Endometrial microvascular endothelial cells (primary cell): ENCODE results near the gene KLHDC7B. TPM values are rescaled to one million over a fixed set of nuclear protein-coding genes. Genes with fewer than 3 reads are reported as not detected.

Experiments used
- in situ Hi-C: cut with HindIII; loops from 2 replicates; pipeline ENCODE4 v1.10.0; 2017; ENCODE audit warnings: low sequenced_read_pairs, low pct_unique_long_range_greater_than_20kb; ENCODE audit errors: inconsistent ontology term
- total RNA-seq: library from RNA; depleted of rRNA; stranded (reverse); fragments of >200 nt; gene quantifications from one replicate; pipeline ENCODE4 v1.2.3, GENCODE V29; 2015; ENCODE audit errors: inconsistent ontology term

Gene KLHDC7B
- total RNA-seq, 1 donor from 2014 or later, result not detected

DNA sequence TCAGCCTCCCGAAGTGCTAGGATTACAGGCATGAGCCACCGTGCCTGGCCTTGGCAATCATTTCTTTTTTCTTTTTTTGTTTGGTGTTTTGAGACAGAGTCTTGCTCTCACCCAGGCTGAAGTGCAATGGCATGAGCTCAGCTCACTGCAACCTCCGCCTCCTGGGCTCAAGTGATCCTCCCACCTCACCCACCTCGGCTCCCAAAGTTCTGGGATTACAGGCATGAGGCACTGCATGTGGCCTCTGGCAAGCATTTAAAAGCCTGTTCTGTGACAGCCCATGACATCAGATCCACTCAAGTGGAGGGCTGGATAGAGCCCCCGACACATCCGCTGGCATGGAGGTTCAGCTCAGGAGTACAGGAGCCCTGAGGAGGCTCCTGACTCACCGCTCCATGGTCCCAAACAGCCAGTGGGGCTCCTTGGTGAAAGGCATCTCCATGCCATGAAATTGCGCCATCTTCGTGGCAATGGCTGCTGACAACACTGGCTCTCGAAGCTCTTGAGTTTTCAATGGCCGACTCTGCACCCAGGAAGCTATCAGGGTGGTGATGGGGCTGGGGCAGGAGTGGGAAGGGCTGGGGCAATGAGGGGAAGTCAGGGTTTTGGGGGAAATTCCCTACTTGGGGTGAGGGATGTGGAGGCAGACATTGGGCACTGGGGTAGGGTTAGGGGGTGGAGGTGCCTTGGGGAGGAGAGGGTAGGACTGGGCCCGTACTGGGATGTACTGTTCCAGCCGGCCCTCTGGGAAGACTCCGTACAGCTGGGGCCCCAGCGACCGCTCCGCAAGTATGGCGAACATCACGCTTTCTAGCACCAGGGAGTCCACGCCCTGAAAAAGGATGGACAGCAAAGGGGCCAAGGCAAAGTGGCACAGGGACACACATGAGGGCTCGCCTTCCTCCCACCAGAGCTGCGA is 35.6 kb downstream of the KLHDC7B start:
- in situ Hi-C loops, result no loop called here

DNA sequence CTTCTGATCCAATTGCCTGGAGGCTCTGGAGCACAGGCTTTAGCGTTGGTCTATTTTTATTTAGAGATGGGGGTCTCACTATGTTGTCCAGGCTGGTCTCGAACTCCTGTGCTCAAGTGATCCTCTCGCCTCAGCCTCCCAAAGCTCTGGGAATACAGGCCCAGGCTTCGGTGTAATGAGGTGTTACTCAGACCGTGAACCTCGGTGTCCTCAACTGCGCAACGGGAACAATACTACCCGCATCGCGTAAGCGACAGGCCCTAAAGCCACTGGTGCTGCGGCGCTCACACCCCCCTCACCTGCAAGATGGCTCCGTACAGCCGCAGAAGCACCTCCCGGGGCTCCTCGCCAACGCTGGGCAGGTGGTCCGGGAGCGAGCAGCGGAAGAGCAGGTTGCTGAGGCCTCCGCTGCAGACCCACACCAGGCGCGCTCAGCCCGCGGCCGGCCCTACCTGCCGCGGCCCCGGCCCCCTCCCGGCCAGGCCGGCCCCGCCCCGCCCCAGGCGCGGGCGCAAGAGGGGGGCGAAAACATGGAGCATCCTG is 36.3 kb downstream of the KLHDC7B start:
- in situ Hi-C loops, result no loop called here

DNA sequence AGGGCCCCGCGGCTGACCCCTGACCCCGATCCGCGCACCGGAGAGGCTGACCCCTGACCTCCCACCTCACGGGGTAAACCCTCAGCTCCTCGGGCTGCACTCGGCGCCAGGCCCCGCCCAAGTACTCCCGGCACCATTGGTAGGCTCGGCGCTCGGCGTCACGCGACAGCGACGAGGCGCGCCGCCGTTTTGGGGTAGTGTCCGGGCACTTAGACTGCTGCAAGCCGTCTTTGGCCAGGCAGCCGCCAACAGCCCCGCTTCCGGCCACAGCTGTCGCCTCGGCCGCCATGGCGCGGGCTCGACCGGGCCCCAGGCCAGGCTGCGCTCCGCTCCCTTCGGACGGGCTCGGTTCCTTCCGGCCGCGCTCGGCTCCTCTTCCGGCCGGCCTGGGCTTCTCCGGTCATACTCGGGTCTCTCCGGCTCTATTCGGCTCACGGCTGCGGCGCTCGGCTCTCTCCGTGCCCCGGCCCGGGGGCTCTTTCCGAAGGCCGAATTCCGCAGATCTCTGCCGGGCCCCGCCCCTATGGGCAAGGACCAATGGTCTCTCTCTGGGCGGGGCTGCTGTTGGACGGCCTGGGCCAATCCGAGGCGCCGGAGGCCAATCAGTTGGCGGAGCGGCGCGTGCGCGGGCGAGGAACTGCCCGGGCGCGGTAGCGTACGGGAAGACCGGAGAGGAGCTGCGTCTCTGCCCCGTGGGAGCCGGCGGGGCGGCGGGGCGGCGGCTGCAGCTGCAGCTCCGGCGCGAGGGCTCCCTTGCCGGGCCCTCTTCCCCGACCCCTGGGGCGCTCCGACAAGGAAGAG is 37.0 kb downstream of the KLHDC7B start, which contains the start of gene CHKB:
Gene CHKB, minus strand, starts transcription at position 357 of the 801 bp plus-strand sequence. Its CDS starts 68 bp downstream, at position 289.
- in situ Hi-C loops, result no loop called here

DNA sequence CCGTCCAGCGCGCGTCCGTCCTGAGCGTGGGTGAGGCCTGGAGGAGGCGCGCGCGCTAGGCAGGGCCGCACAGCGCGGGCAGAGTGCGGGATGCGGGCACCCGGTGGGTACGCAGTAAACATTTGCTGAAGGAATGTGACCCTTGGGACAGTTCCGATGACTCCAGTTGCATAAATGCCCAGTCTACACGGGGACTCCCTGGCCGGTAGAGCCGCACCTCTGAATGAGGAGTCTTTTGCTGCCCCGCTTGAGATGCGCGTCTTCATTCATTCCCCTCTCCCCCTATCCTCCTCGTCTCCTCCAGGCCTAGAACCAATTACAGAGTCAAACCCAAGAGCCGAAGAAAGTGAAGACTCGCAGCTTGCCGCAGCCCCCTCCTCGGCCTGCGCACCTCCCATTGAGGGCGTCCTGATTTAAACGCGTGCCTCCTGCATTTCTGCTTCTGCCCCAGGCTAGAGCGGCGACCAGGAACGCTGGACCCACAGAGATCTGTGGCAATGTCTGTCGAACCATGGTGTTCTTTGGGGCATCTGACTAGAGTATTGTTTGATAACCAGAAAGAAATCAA is 37.7 kb downstream of the KLHDC7B start:
- in situ Hi-C loops, result no loop called here

DNA sequence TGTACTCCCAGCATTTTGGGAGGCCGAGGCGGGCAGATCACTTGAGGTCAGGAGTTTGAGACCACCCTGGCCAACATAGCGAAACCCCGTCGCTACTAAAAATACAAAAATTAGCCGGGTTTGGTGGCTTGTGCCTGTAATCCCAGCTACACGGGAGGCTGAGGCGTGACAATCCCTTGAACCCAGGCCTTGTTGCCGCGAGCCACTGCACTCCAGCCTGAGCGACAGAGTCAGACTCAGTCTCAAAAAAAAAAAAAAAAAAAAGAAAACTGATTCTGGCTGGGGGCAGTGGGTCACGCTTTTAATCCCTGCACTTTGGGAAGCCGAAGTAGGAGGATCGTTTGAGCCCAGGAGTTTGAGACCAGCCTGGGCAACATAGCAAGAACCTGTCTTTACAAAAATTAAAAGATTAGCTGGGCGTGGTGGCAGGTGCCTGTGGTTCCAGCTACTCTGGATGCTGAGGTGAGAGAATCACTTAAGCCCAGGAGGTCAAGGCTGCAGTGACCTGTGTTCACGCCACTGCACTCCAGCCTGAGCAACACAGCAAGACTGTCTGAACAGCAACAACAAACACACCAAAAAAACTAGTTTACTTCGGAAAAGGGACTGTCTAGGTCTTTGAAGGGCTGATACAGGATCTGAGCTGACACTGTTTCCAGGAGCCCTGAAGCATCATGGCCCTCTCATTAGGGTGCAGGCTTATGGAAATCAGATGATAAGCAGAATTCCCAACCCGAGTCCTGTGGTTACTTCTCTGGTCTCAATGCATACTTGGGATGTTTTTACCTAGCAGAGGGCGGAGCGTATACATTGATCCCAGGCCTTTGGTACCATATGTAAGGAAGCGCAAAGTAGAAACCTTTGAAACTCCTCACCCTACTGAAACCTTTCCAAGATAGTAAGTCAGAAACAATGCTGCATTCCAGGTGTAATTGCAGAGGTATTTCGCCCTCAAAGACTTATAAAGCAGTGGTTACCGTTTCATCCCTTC is 38.7 kb downstream of the KLHDC7B start:
- in situ Hi-C loops, result no loop called here

DNA sequence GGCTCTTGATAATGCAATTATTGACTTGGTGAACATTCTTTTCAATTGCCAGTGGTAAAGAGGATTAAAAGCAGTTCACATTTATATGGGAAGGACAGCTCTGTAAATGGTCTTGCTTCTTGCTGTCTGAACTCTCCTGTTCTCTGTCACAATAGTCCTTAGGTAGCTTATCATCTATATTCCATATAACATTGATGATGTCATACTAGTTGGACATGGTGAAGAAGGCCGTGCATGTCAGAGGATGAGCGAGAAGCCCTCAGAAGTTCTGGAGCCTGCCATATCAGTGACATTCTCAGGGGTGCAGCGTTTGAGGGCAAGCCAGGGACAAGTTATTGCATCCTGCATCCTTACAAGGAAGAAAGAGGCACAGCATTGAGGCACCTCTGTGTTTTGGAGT is 39.5 kb downstream of the KLHDC7B start:
- in situ Hi-C loops, result no loop called here

DNA sequence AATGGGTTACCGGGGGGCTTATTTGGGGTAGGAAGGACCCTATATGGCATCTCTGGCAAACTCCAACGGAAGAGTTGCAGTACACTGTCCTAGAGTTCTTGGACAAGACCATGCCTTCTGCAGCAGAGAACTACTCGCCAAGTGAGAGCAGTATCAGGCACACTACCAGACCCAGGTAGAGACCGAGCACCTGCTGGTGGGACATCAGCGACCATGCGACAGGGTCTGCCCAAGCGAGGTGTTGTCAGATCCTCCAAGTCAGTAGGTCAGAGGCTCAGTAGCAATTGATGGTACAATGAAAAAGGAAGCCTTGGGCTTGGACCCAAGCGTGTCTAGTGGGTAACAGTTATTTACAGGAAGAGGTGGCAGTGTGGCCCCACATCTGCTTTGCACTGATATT is 40.1 kb downstream of the KLHDC7B start:
- in situ Hi-C loops, result no loop called here

DNA sequence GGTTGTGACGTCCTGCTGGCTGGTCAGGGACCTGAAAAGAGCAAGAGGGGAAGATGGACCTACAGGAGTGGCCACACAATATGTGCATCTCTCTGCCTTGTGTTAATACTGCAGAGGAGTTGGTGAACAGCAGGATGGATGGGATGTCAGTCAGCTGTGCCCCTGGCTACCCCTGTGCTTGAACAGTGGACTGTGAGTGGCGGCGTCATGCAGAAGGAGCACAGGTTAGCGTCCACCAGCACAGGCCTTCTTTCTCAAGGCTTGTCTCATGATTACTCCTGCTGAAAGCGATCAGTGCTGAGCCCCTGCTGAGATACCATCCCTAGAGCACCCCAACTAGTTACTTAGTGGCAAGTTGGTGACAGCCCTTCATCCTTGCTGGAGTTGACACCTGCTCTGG is 40.7 kb downstream of the KLHDC7B start:
- in situ Hi-C loops, result no loop called here

DNA sequence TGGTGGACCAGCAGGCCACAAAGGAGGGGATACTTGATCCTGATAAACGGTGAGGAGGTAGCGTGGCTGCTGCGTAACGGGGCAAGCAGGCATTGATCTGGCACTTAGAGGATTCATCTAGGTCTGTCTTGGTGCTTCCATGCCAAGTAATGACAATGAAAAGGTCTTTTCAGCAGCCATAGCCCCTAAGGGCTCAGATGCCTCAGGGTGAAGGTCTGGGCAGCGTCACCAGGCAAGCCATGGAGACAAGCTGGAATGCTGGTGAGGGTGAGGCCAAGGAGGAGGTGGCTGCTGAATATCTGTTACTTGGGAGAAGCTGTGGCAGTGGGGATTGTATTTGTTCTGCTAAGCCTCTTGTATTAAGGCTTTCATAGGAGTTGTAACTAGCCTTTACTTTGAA is 41.7 kb downstream of the KLHDC7B start:
- in situ Hi-C loops, result no loop called here

DNA sequence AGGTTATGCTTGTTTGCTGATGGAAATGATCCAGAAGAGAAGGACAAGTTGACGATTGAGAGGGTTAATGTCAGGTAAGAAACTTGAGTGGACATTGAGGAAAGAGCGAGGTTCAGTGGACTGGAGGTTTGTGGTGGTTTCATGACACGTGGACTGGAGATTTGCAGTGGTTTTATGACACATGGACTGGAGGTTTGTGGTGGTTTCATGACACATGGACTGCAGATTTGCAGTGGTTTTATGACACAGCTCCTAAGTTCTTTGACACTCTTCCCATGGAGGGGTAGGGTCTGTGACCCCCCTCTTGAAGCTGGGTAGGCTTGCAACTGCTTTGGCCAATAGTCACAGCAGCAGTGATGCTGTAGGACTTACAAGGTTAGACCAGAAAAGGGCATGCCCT is 49.5 kb downstream of the KLHDC7B start:
- in situ Hi-C loops, result no loop called here

DNA sequence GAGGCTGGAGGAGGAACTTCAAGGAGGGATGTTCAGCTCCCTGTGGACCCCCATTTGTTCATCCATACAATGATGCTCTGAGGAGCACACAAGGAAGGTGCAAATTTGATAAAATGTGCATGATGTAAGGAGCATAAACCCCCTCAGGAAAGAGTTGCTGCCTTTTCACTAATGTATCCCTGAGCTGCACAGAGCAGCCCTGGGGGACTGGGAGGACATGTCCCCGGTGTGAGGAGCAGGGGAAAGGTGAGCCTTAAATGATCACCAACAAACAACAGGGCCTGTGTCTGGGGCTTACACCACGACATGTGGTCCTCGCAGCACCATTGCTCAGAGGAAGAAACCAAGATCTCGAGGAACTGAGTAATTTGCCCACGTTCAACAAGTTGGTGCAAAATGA is 51.4 kb downstream of the KLHDC7B start:
- in situ Hi-C loops, result no loop called here

DNA sequence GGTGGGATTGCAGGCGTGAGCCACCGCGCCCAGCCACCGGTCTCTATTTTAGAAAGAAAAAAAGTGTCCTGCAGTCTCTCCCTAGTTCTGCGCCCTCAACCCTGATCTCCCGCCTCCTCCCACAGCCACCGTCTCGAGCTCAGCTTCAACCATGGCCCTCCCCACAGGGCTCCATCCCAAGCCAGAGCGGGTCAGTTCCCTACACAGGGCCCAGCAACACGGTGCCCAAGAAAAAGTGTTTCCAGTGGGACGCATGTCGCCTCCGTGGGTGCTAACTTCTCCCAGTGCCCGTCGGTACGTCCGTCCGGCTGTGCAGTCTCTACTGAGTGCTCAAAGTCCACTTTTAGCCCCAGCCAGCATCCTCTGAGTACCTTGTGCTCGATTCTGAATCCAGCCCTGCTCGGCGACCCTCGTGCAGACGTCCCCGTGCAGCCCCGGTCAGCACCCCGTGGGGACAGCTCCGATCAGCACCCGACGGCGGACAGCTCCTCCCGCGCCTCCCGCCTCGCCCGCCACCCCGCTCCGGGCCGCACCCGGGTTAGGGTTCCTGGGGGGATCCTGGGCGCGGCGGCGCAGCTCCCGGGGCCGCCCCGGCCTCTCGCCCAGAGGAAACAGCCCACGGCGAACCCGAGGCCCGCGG is 54.2 kb downstream of the KLHDC7B start:
- in situ Hi-C loops, result no loop called here

DNA sequence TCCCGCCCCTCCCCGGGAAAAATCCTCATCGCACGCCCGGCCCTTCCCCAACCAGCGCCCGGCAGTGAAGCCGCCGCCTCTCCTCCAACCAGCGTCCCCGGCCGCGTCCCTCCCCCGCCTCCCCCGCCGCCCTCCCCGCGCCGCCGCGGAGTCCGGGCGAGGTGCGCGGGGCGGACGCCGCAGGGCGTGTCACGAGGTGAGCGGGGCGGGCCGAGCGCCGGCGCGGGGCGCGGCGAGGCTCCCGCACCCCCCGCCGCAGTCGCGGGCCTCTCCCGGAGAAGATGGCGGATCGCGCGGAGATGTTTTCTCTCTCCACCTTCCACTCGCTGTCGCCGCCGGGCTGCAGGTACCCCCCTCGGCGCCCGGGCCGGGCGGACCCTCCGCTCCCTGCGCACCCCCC is 54.8 kb downstream of the KLHDC7B start, which contains the start of gene MAPK8IP2:
Gene MAPK8IP2, plus strand, starts transcription at position 256 of the 400 bp plus-strand sequence. Its CDS starts 26 bp downstream, at position 282.
- in situ Hi-C loops, result no loop called here

Other genes with a start within 250 kb of the KLHDC7B start
- gene PLXNB2, start 238.3 kb upstream of the KLHDC7B start, total RNA-seq, result 37.7 TPM
- 1.2 TPM for gene DENND6B, start 218.9 kb upstream of the KLHDC7B start, total RNA-seq
- gene PPP6R2, start 202.6 kb upstream of the KLHDC7B start, total RNA-seq, result 35.0 TPM
- 53.1 TPM for gene SBF1, start 70.9 kb upstream of the KLHDC7B start, total RNA-seq
- under 0.01 TPM for gene ADM2, start 64.4 kb upstream of the KLHDC7B start, total RNA-seq
- gene MIOX, start 59.0 kb upstream of the KLHDC7B start, total RNA-seq, result not detected
- gene LMF2, start 38.2 kb upstream of the KLHDC7B start, total RNA-seq, result 73.8 TPM
- gene NCAPH2, start 37.7 kb upstream of the KLHDC7B start, total RNA-seq, result 53.9 TPM
- gene SCO2, start 20.3 kb upstream of the KLHDC7B start, total RNA-seq, result 1.1 TPM
- gene TYMP, start 15.9 kb upstream of the KLHDC7B start, total RNA-seq, result 16.1 TPM
- gene SYCE3, start 17.0 kb downstream of the KLHDC7B start, total RNA-seq, result not detected
- 3.2 TPM for gene CPT1B, start 32.5 kb downstream of the KLHDC7B start, total RNA-seq
- gene CHKB, start 37.0 kb downstream of the KLHDC7B start, total RNA-seq, result 41.0 TPM
- gene MAPK8IP2, start 54.9 kb downstream of the KLHDC7B start, total RNA-seq, result 0.93 TPM
- gene ARSA, start 82.3 kb downstream of the KLHDC7B start, total RNA-seq, result 55.8 TPM
- gene SHANK3, start 126.9 kb downstream of the KLHDC7B start, total RNA-seq, result 22.2 TPM
- 0.65 TPM for gene ACR, start 192.3 kb downstream of the KLHDC7B start, total RNA-seq
- 9.9 TPM for gene RABL2B, start 237.7 kb downstream of the KLHDC7B start, total RNA-seq